Esophagus squamous epithelium (tissue), 4 donors: ENCODE data around the gene NUP210.

Source experiments
- CTCF ChIP-seq, 6 experiments: fragments of 450-650 bp in 4 of 6; fragments of 200-600 bp in 2 of 6; sonication (generic) in 2 of 6; IDR thresholded peaks; one replicate each; pipeline ENCODE4 v1.5.1; 2016 to 2019; ENCODE audit warnings: antibody characterized with exemption in 6 of 6, mild to moderate bottlenecking in 4 of 6, moderate library complexity in 4 of 6
- POLR2A ChIP-seq, 4 donors: fragments of 450-650 bp; IDR thresholded peaks; one replicate each; pipeline ENCODE4 v1.6.1; 2017; ENCODE audit warnings: antibody characterized with exemption in 4 of 4, mild to moderate bottlenecking in 4 of 4, moderate library complexity in 3 of 4

GRCh38 chr3:13372126-13372525 lies 48.0 kb downstream of the NUP210 start:
- no peak for TF ChIP-seq CTCF (IDR thresholded peaks at IDR 0.05)
- no peak for TF ChIP-seq POLR2A (IDR thresholded peaks at IDR 0.05)
